GM12865 (cell line): ENCODE measurements around the gene ADSL.

Experiments used
- DNase-seq: peaks from one replicate; pipeline ENCODE4 v3.0.0; 2010; ENCODE audit warnings: low read depth
- H3K4me3 ChIP-seq: 2 replicates; pipeline ENCODE4 v1.5.1; 2011; ENCODE audit warnings: mild to moderate bottlenecking, low read depth, low read length, control low read depth
- CTCF ChIP-seq: IDR thresholded peaks from 2 replicates; pipeline ENCODE4 v1.5.1; 2011; ENCODE audit warnings: low read length, control low read depth, low read depth, inconsistent platforms; ENCODE audit not compliant: insufficient read depth; ENCODE audit errors: missing control alignments

The ADSL gene

GRCh38 chr22:40345271-40345670 is 1.0 kb upstream of the ADSL start:
- peak; percentile 53 for DNase-seq
- TF ChIP-seq CTCF = no peak
- peak overlapping the region; percentile 90 for H3K4me3 ChIP-seq

GRCh38 chr22:40345815-40346184 is 500 bp upstream of the ADSL start:
- peak; percentile 68 for DNase-seq
- peak overlapping the region; percentile 90 for H3K4me3 ChIP-seq
- TF ChIP-seq CTCF = no peak

GRCh38 chr22:40347300-40347699 is 1.0 kb downstream of the ADSL start:
- no peak for TF ChIP-seq CTCF
- no peak for DNase-seq

GRCh38 chr22:40348025-40348658 is 1.8 kb downstream of the ADSL start:
- TF ChIP-seq CTCF = peak; percentile 83
- DNase-seq = peak; percentile 78
- peak overlapping the region; percentile 90 for H3K4me3 ChIP-seq

More at GRCh38 chr22:40347300-40347699, 1.0 kb downstream of the ADSL start:
- peak overlapping the region; percentile 90 for H3K4me3 ChIP-seq

- no peak overlapping the region for H3K4me3 ChIP-seq
- no peak for TF ChIP-seq CTCF
- no peak for DNase-seq
Measured at GRCh38 chr22:40352763-40353162, 6.5 kb downstream of the ADSL start.

GRCh38 chr22:40361100-40361499 is 14.8 kb downstream of the ADSL start:
- H3K4me3 ChIP-seq = no peak overlapping the region
- DNase-seq = no peak
- no peak for TF ChIP-seq CTCF

GRCh38 chr22:40363059-40363458 is 16.8 kb downstream of the ADSL start:
- TF ChIP-seq CTCF = no peak
- no peak overlapping the region for H3K4me3 ChIP-seq
- DNase-seq = no peak
